K562 (cell line): ENCODE results near the gene SHB. TPM values are rescaled to one million over a fixed set of nuclear protein-coding genes. Genes with fewer than 3 reads are reported as not detected.

Experiments used
- ATAC-seq: fragments of 200-7000 bp; cut with Tn5 transposase; 3 replicates; pipeline ENCODE4 v1.9.1; 2020; ENCODE audit warnings: moderate library complexity
- BruUV-seq: library from RNA; stranded (reverse); fragments of 400-500 nt; replicated peaks from 2 replicates; lab custom pipeline; 2021; lab: Mats Ljungman, UMichigan
- CTCF ChIA-PET: fragments of 300-600 bp; formaldehyde crosslinking; extraction: SDS; loops from one replicate; lab custom pipeline; 2021; ENCODE audit warnings: low intra/inter-chr PET ratio; lab: Yijun Ruan, JAX
- POLR2A ChIA-PET: fragments of 300-600, 350-650 bp; sonication (Branson Sonifier 250); formaldehyde crosslinking; extraction: SDS; loops from one replicate; lab custom pipeline; 2021; ENCODE audit warnings: antibody characterized with exemption, inconsistent platforms; lab: Yijun Ruan, JAX
- DNase-seq, 4 experiments: peaks; one replicate each; pipeline versions ENCODE4 v3.0.0 to v3.0.0-alpha.2; 2011 to 2018; ENCODE audit warnings: low spot score in 3 of 4, mixed read lengths in 3 of 4; ENCODE audit errors: extremely low read depth in 1 of 4
- FAIRE-seq: peaks from 2 replicates; lab custom pipeline; 2011; peaks lifted over from hg19 to GRCh38; lab: Jason Lieb, UNC
- H2AFZ ChIP-seq: 2 replicates; pipeline ENCODE4 v1.6.0; 2011; ENCODE audit warnings: low read depth, low read length, control low read depth, inconsistent platforms
- H3K27ac ChIP-seq: fragments of 200-600 bp; 3 replicates; pipeline ENCODE4 v1.8.0; 2011; ENCODE audit warnings: low read depth, mild to moderate bottlenecking, control low read depth, inconsistent platforms, low read length, moderate library complexity, mixed read lengths; ENCODE audit errors: extremely low read depth
- H3K27me3 ChIP-seq, 2 experiments: fragments of 300-600 bp in 1 of 2; 2 replicates in 1 of 2; 3 replicates in 1 of 2; pipeline versions ENCODE4 v1.6.0 to v1.8.0; 2011; ENCODE audit warnings: inconsistent platforms in 2 of 2, low read length in 2 of 2, mild to moderate bottlenecking in 1 of 2, mixed read lengths in 1 of 2, moderate library complexity in 1 of 2; ENCODE audit not compliant: control insufficient read depth in 2 of 2, insufficient read depth in 2 of 2
- H3K36me3 ChIP-seq: fragments of 300-600 bp; 3 replicates; pipeline ENCODE4 v1.8.0; 2011; ENCODE audit warnings: mild to moderate bottlenecking, low read length, inconsistent platforms; ENCODE audit not compliant: control insufficient read depth, insufficient read depth
- H3K4me1 ChIP-seq, 2 experiments: fragments of 200-600 bp in 1 of 2; replicated peaks in 1 of 2; 2 replicates in 1 of 2; 3 replicates in 1 of 2; pipeline versions ENCODE4 v1.5.1 to v1.8.0; 2011; ENCODE audit warnings: inconsistent platforms in 2 of 2, low read length in 2 of 2, mild to moderate bottlenecking in 1 of 2, mixed read lengths in 1 of 2, moderate library complexity in 1 of 2; ENCODE audit not compliant: control insufficient read depth in 2 of 2, insufficient read depth in 2 of 2
- H3K4me2 ChIP-seq: 2 replicates; pipeline ENCODE4 v1.6.1; 2011; ENCODE audit warnings: low read length, control low read depth, inconsistent platforms, mixed read lengths; ENCODE audit not compliant: insufficient read depth
- H3K4me3 ChIP-seq: fragments of 200-600 bp; sonication (generic), shearing (Covaris generic); 2 replicates; pipeline ENCODE4 v1.5.1; 2016; ENCODE audit warnings: control low read depth, inconsistent platforms
- H3K79me2 ChIP-seq: fragments of 200-600 bp; 3 replicates; pipeline ENCODE4 v1.8.0; 2011; ENCODE audit warnings: low read length, inconsistent platforms; ENCODE audit not compliant: control insufficient read depth, insufficient read depth
- H3K9ac ChIP-seq, 2 experiments: 2 replicates each; pipeline versions ENCODE4 v1.6.0 to v1.6.1; 2011; ENCODE audit warnings: low read depth in 2 of 2, low read length in 2 of 2, control low read depth in 1 of 2, inconsistent platforms in 1 of 2, mild to moderate bottlenecking in 1 of 2, mixed read lengths in 1 of 2; ENCODE audit not compliant: insufficient read depth in 1 of 2
- H3K9me1 ChIP-seq: one replicate; pipeline ENCODE4 v1.6.0; 2011; ENCODE audit warnings: inconsistent platforms, mild to moderate bottlenecking, low read length, moderate library complexity; ENCODE audit not compliant: control insufficient read depth, insufficient read depth
- H3K9me3 ChIP-seq: replicated peaks from 2 replicates; pipeline ENCODE4 v1.5.1; 2011; ENCODE audit warnings: low read depth, low read length, inconsistent platforms; ENCODE audit not compliant: control insufficient read depth, insufficient read depth
- H4K20me1 ChIP-seq: replicated peaks from 2 replicates; pipeline ENCODE4 v1.6.1; 2011; ENCODE audit warnings: low read length, inconsistent platforms, mixed read lengths; ENCODE audit not compliant: control insufficient read depth, insufficient read depth
- CGGBP1 ChIP-seq: fragments of 250-450 bp; sonication (Bioruptor Pico); IDR thresholded peaks from 2 replicates; pipeline ENCODE4 v1.9.0; 2021; ENCODE audit warnings: mild to moderate bottlenecking
- CREB5 ChIP-seq: fragments of 250-450 bp; sonication (Bioruptor Pico); IDR thresholded peaks from 2 replicates; pipeline ENCODE4 v1.5.0; 2020; ENCODE audit warnings: mild to moderate bottlenecking
- SMAD2 ChIP-seq: fragments of 150-350 bp; IDR thresholded peaks from 2 replicates; pipeline ENCODE4 v1.6.1; 2014; ENCODE audit warnings: low read depth, mild to moderate bottlenecking, low read length
- WGBS: fragments of 100-300 bp; shearing (Covaris generic); methylation state at CpG from one replicate; pipeline ENCODE4 v1.1.6; 2016; ENCODE audit warnings: low coverage, mixed read lengths; ENCODE audit not compliant: insufficient coverage; ENCODE audit errors: missing lambda C conversion rate; 5-methylcytosine and 5-hydroxymethylcytosine counted together
- in situ Hi-C: fragments of 300-500 bp; cut with MboI; formaldehyde crosslinking; loops from 4 replicates; pipeline ENCODE4 v1.15.0; 2018; ENCODE audit warnings: inconsistent platforms, mixed read lengths
- intact Hi-C: fragments of 100-400 bp; cut with micrococcal nuclease; formaldehyde crosslinking; loops from 2 replicates; pipeline ENCODE4 v1.14.2; 2022
- polyA plus RNA-seq, 8 experiments: library from polyadenylated mRNA; depleted of rRNA in 4 of 8; stranded (reverse) in 5 of 8; unstranded in 3 of 8; fragments of >200 nt; fragmentation: Nextera tagmentation in 2 of 8; fragmentation: Illumina TruSeq in 1 of 8; extraction: Ambion mirVana in 2 of 8; extraction: Trizol in 1 of 8; gene quantifications; 2 replicates each; pipeline versions ENCODE4 v1.2.1 to v1.2.3, GENCODE V29; 2011 to 2014; ENCODE audit warnings: inconsistent platforms in 1 of 8, missing spikeins in 1 of 8
- total RNA-seq, 7 experiments: library from RNA; depleted of rRNA in 6 of 7; stranded (reverse); fragments of >200 nt in 6 of 7; fragmentation: Illumina TruSeq in 2 of 7; extraction: Trizol in 2 of 7; gene quantifications; 2 replicates each; pipeline versions ENCODE4 v1.2.1 to v1.2.3, GENCODE V29; 2011 to 2021; ENCODE audit warnings: low replicate concordance in 1 of 7

Gene SHB
- total and polyA plus RNA-seq, 9 of the 15 experiments (the other 6 are each of a cell fraction or from before 2014, with no cell fraction given), result 0.78 to 16.0 (median 5.3) TPM

DNA sequence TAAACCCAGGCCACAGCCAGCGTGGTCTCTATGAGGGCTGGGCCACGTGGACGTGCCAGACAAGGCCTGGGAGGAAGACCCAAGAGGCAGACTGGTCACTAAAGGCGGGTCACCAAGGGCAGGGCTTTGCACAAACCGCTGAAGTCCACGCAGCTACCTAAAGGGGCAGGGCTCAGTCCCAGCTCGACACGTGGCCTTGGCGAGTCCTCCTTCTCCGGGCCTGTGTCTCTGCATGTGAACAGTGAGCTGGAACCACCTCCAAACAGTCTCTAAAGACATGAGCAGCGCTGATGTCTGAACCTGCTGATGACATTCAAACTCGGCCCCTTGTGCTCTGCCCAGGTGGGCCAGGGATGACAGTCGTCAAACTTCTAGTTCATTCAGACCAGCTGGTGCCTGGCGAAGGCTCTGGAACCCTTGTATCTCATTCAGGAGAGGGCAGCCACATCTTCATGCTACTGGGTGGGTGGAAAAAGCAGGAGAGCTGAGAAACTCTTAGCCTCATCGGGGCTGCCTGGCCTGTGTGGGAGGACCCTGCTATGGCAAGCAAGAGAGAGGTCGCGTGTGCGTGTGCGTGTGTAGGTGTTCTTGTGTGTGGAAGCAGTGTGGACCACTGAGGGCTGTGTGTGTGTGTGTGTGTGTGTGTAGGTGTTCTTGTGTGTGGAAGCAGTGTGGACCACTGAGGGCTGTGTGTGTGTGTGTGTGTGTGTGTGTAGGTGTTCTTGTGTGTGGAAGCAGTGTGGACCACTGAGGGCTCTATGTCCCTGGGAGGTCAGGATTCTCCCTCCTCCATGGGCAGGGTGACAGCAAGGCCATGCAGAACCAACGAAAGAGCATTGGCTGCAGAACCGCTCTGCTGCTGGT lies 151.0 kb downstream of the SHB start:
- Histone ChIP-seq H3K9ac (0 out of 4 replicates have a peak overlapping the region, but pooled peaks of 1 of the 2 experiments have one; percentile 1), H3K4me3 (no peak overlapping the region), H3K27ac (no peak overlapping the region), H2AFZ (no peak overlapping the region), H4K20me1 (peaks cover 5% of the 10 kb centered on the region; the same call in 1 of the 2 replicates), H3K36me3 (peaks cover 11% of the 10 kb centered on the region; the same call in 1 of the 3 replicates), H3K79me2 (no peaks in the 10 kb centered on the region), H3K9me1 (no peaks in the 10 kb centered on the region), H3K4me2 (no peak overlapping the region), H3K4me1 (peaks cover 7 to 25% of the 10 kb centered on the region in 2 experiments; a peak in 4 of 5 replicates), H3K9me3 (no peaks in the 10 kb centered on the region), H3K27me3 (no peaks in the 10 kb centered on the region)
- in situ Hi-C loops, result no loop called here
- WGBS, result 80% methylated on average over 21 of the region's 21 CpGs
- TF ChIP-seq CREB5 (CRISPR knock-in tag) (no peak), CGGBP1 (CRISPR knock-in tag) (no peak), SMAD2 (no peak)
- BruUV-seq, result no TSS peak
- ChIA-PET CTCF (no interaction called here), POLR2A (interaction anchor here (0.7 to 1.2 kb wide), 2 partner anchors 11 to 149 kb away, joined by 3 read pairs; no protein-coding TSS in a partner anchor)
- intact Hi-C loops, result no loop called here
- FAIRE-seq (peak; percentile 60), ATAC-seq (no peak), DNase-seq (no peak)
